GM19467 (cell line): ENCODE data around the gene SOX6.

Source experiments
- ATAC-seq: cut with Tn5 transposase; IDR thresholded peaks from one replicate; pipeline ENCODE4 v1.9.1; 2021; ENCODE audit warnings: mild to moderate bottlenecking, moderate library complexity; ENCODE audit not compliant: unreplicated experiment

Gene SOX6

GRCh38 chr11:16365581-16366228 is 9.4 kb upstream of the SOX6 start:
- ATAC-seq, result no peak

GRCh38 chr11:16364254-16364653 is 7.9 kb upstream of the SOX6 start:
- ATAC-seq, result no peak

- ATAC-seq, result no peak
These were observed 7.4 kb upstream of the SOX6 start for GRCh38 chr11:16363706-16364105.

GRCh38 chr11:16361108-16361865 is 4.9 kb upstream of the SOX6 start:
- ATAC-seq, result no peak

- no peak for ATAC-seq
These were observed 3.0 kb upstream of the SOX6 start for GRCh38 chr11:16359369-16359768.

- no peak for ATAC-seq
These were observed 2.4 kb upstream of the SOX6 start for GRCh38 chr11:16358726-16359125.

GRCh38 chr11:16357775-16358174 is 1.4 kb upstream of the SOX6 start:
- no peak for ATAC-seq

- ATAC-seq, result no peak
These were observed 531 bp upstream of the SOX6 start for GRCh38 chr11:16356761-16357393.

GRCh38 chr11:16352707-16353106 is 3.6 kb downstream of the SOX6 start:
- no peak for ATAC-seq

- ATAC-seq, result no peak
These were observed 6.2 kb downstream of the SOX6 start for GRCh38 chr11:16350125-16350524.

- ATAC-seq, result no peak
These were observed 8.2 kb downstream of the SOX6 start for GRCh38 chr11:16347928-16348685.

- ATAC-seq, result no peak
These were observed 9.4 kb downstream of the SOX6 start for GRCh38 chr11:16346975-16347374.

- ATAC-seq, result no peak
These were observed 14.5 kb downstream of the SOX6 start for GRCh38 chr11:16341853-16342252.

- ATAC-seq, result no peak
These were observed 18.0 kb downstream of the SOX6 start for GRCh38 chr11:16338393-16338792.

- ATAC-seq, result no peak
These were observed 18.7 kb downstream of the SOX6 start for GRCh38 chr11:16337421-16338213.

GRCh38 chr11:16336721-16337120 is 19.6 kb downstream of the SOX6 start:
- no peak for ATAC-seq

- ATAC-seq, result no peak
These were observed 20.1 kb downstream of the SOX6 start for GRCh38 chr11:16336204-16336603.

- ATAC-seq, result no peak
These were observed 20.9 kb downstream of the SOX6 start for GRCh38 chr11:16335236-16335962.

GRCh38 chr11:16326679-16327297 is 29.6 kb downstream of the SOX6 start:
- no peak for ATAC-seq
